Neutrophil (primary cell): ENCODE measurements around the gene ZNRF3.
"Not testable (repeated sequence)": the region's sequence is repeated elsewhere in the genome, so short reads cannot be mapped to it uniquely, and the experiment has no call there.

Experiments used
- H3K27ac ChIP-seq: fragments of 200-600 bp; sonication (generic); 2 replicates; pipeline ENCODE4 v1.5.1; 2016; ENCODE audit warnings: mild to moderate bottlenecking, moderate library complexity
- H3K27me3 ChIP-seq: fragments of 200-600 bp; sonication (generic); 2 replicates; pipeline ENCODE4 v1.6.0; 2016; ENCODE audit warnings: mild to moderate bottlenecking
- H3K36me3 ChIP-seq: fragments of 200-600 bp; sonication (generic); 2 replicates; pipeline ENCODE4 v1.5.1; 2017
- H3K4me1 ChIP-seq, 2 experiments: fragments of 200-600 bp in 1 of 2; sonication (generic) in 1 of 2; 1 replicate in 1 of 2; 2 replicates in 1 of 2; pipeline versions ENCODE4 v1.5.1 to v1.6.1; 2013 to 2016; ENCODE audit warnings: low read depth in 1 of 2, low read length in 1 of 2, mild to moderate bottlenecking in 1 of 2, moderate library complexity in 1 of 2; ENCODE audit not compliant: control insufficient read depth in 1 of 2, insufficient read depth in 1 of 2
- H3K4me3 ChIP-seq, 2 experiments: fragments of 200-600 bp in 1 of 2; sonication (generic) in 1 of 2; 1 replicate in 1 of 2; 2 replicates in 1 of 2; pipeline ENCODE4 v1.5.1; 2013 to 2016; ENCODE audit warnings: low read depth in 1 of 2, low read length in 1 of 2, mild to moderate bottlenecking in 1 of 2, moderate library complexity in 1 of 2
- H3K9me3 ChIP-seq: fragments of 200-600 bp; sonication (generic); 2 replicates; pipeline ENCODE4 v1.5.1; 2016
- CTCF ChIP-seq: fragments of 200-600 bp; sonication (generic); IDR thresholded peaks from 2 replicates; pipeline ENCODE4 v1.5.1; 2016; ENCODE audit warnings: antibody characterized with exemption

ZNRF3 gene

GRCh38 chr22:29032014-29032475, 148.7 kb downstream of the ZNRF3 start:
- no peak for TF ChIP-seq CTCF
- Histone ChIP-seq H3K27me3 (peaks cover 69% of the 10 kb centered on the region), H3K4me1 (peaks cover 0 to 4% of the 10 kb centered on the region in 2 experiments), H3K27ac (no peak overlapping the region), H3K9me3 (no peaks in the 10 kb centered on the region), H3K36me3 (no peaks in the 10 kb centered on the region), H3K4me3 (no peak overlapping the region)

- no peak for TF ChIP-seq CTCF
- H3K27me3 ChIP-seq: peaks cover 65% of the 10 kb centered on the region
- no peak overlapping the region for H3K27ac ChIP-seq
- no peaks in the 10 kb centered on the region for H3K36me3 ChIP-seq
- peaks cover 0 to 4% of the 10 kb centered on the region in 2 experiments for H3K4me1 ChIP-seq
- no peaks in the 10 kb centered on the region for H3K9me3 ChIP-seq
- no peak overlapping the region for H3K4me3 ChIP-seq
Measured at GRCh38 chr22:29032584-29032983, 149.2 kb downstream of the ZNRF3 start.

- Histone ChIP-seq H3K36me3 (no peaks in the 10 kb centered on the region), H3K27ac (no peak overlapping the region), H3K4me3 (no peak overlapping the region), H3K4me1 (peaks cover 0 to 3% of the 10 kb centered on the region in 2 experiments), H3K27me3 (peaks cover 17% of the 10 kb centered on the region), H3K9me3 (no peaks in the 10 kb centered on the region)
- TF ChIP-seq CTCF: no peak
Measured at GRCh38 chr22:29037340-29037932, 154.1 kb downstream of the ZNRF3 start.

- Histone ChIP-seq H3K27ac (no peak overlapping the region), H3K36me3 (no peaks in the 10 kb centered on the region), H3K9me3 (no peaks in the 10 kb centered on the region), H3K4me3 (no peak overlapping the region), H3K27me3 (peaks cover 3% of the 10 kb centered on the region), H3K4me1 (peaks cover 0 to 3% of the 10 kb centered on the region in 2 experiments)
- no peak for TF ChIP-seq CTCF
Measured at GRCh38 chr22:29039148-29039547, 155.8 kb downstream of the ZNRF3 start.

- H3K27ac ChIP-seq, H3K4me1 ChIP-seq, H3K36me3 ChIP-seq, H3K4me3 ChIP-seq, H3K27me3 ChIP-seq, H3K9me3 ChIP-seq: not testable (repeated sequence)
Measured at GRCh38 chr22:29039684-29040083, 156.3 kb downstream of the ZNRF3 start.

GRCh38 chr22:29040385-29041275, 157.3 kb downstream of the ZNRF3 start:
- Histone ChIP-seq H3K4me3 (no peak overlapping the region), H3K27ac (no peak overlapping the region), H3K4me1 (peaks cover 0 to 3% of the 10 kb centered on the region in 2 experiments), H3K27me3 (no peaks in the 10 kb centered on the region), H3K9me3 (no peaks in the 10 kb centered on the region), H3K36me3 (no peaks in the 10 kb centered on the region)
- peak; percentile 81 for TF ChIP-seq CTCF
